AG04450 (cell line): ENCODE measurements around the gene SLC39A8. TPM values are rescaled to one million over a fixed set of nuclear protein-coding genes. Genes with fewer than 3 reads are reported as not detected.

ENCODE experiments used
- CTCF ChIA-PET: fragments of 300-600, 350-600 bp; formaldehyde crosslinking; extraction: SDS; loops from one replicate; lab custom pipeline; 2022; ENCODE audit warnings: antibody characterized with exemption, inconsistent platforms; lab: Charles Lee
- POLR2A ChIA-PET: fragments of 350-600 bp; formaldehyde crosslinking; extraction: SDS; loops from one replicate; lab custom pipeline; 2021; ENCODE audit warnings: antibody characterized with exemption, inconsistent platforms; lab: Yijun Ruan, JAX
- DNase-seq: peaks from one replicate; pipeline ENCODE4 v3.0.0-alpha.2; 2011; ENCODE audit warnings: low read depth, low spot score
- H3K27ac ChIP-seq: one replicate; pipeline ENCODE4 v1.5.1; 2012; ENCODE audit warnings: low read depth, low read length, control low read depth
- H3K27me3 ChIP-seq: one replicate; pipeline ENCODE4 v1.6.0; 2012; ENCODE audit warnings: low read length; ENCODE audit not compliant: control insufficient read depth, insufficient read depth
- H3K4me3 ChIP-seq: 2 replicates; pipeline ENCODE4 v1.5.1; 2011; ENCODE audit warnings: mild to moderate bottlenecking, low read depth, low read length, control low read depth
- H3K9me3 ChIP-seq: 2 replicates; pipeline ENCODE4 v1.5.1; 2012; ENCODE audit warnings: low read length; ENCODE audit not compliant: control insufficient read depth, insufficient read depth
- polyA minus RNA-seq: library from RNA; depleted of rRNA, polyadenylated mRNA; stranded (reverse); fragments of >200 nt; gene quantifications from 2 replicates; pipeline ENCODE4 v1.2.3, GENCODE V29; 2011; rRNA and poly(A)+ RNA removed
- polyA plus RNA-seq: library from polyadenylated mRNA; depleted of rRNA; stranded (reverse); fragments of >200 nt; gene quantifications from 2 replicates; pipeline ENCODE4 v1.2.3, GENCODE V29; 2011; rRNA removed
- TF ChIP-seq, protein P1 (sequence below): IDR thresholded peaks from 2 replicates; pipeline ENCODE4 v1.5.1; 2011; ENCODE audit warnings: low read depth, low read length, control low read depth, inconsistent platforms

Gene SLC39A8
- polyA plus RNA-seq: 0.05 and 0.11 TPM in 2 replicates
- polyA minus RNA-seq: 0.05 and 0.17 TPM in 2 replicates

DNA sequence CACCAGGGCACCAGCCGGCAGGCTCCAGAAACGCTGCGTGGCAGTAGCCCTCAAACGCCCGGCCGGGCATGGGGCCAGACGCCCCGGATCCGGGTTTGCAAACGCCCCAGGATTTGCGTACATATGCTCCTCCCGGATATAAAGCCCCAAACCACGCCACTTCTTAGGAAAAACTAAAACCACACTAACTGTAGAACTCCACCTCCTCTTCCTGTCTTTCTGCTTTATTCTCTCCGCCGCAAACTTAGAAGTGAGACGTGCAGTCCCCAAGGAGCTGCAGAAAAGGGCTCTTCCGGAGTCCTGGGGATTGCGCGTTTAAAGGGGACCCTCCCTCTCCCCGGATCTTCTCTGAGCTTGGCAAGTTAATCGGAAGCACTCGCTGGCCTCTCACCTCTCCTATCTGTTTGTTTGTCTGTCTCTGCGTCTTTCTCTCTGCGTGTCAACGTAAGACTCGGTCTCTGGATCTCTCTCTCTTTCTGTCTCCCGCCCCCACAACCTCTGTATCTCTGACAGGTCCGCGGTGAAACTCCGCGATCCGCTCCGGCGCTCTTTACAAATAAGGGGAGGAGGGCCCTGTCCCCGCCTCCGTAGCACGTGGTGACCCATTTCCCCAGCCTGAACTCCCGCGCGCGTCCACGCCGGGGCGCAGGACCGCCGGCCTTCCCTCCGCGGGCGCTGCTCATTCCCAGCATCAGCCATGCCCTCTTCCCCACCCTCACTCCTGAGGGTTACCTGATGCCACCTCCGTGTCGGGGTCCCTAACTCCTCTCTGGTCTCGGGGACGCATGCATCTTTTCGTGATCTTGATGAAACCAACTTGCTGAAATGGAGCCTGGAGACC, at the start of gene SLC39A8:
TSS of gene SLC39A8 (minus strand) at position 529 of the 841 bp plus-strand sequence. CDS start 820 bp downstream, outside the sequence.
- peaks cover 34% of the 10 kb centered on the region for H3K27me3 ChIP-seq
- H3K27ac ChIP-seq: no peak within 1 kb of the TSS
- TF ChIP-seq, protein P1, sequence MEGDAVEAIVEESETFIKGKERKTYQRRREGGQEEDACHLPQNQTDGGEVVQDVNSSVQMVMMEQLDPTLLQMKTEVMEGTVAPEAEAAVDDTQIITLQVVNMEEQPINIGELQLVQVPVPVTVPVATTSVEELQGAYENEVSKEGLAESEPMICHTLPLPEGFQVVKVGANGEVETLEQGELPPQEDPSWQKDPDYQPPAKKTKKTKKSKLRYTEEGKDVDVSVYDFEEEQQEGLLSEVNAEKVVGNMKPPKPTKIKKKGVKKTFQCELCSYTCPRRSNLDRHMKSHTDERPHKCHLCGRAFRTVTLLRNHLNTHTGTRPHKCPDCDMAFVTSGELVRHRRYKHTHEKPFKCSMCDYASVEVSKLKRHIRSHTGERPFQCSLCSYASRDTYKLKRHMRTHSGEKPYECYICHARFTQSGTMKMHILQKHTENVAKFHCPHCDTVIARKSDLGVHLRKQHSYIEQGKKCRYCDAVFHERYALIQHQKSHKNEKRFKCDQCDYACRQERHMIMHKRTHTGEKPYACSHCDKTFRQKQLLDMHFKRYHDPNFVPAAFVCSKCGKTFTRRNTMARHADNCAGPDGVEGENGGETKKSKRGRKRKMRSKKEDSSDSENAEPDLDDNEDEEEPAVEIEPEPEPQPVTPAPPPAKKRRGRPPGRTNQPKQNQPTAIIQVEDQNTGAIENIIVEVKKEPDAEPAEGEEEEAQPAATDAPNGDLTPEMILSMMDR: peak; percentile 68
- no peaks in the 10 kb centered on the region; the same call in 1 of the 2 replicates for H3K9me3 ChIP-seq
- CTCF ChIA-PET: interaction anchor here (1.0 to 1.1 kb wide), 2 partner anchors 85 to 751 kb away, joined by 3 to 5 read pairs; no protein-coding TSS in a partner anchor
- DNase-seq: peak; percentile 10
- H3K4me3 ChIP-seq: peak within 1 kb of the TSS; percentile 62
- POLR2A ChIA-PET: interaction anchor here (0.6 kb wide), 1 partner anchor 86 kb away, joined by 6 read pairs; no protein-coding TSS in a partner anchor

DNA sequence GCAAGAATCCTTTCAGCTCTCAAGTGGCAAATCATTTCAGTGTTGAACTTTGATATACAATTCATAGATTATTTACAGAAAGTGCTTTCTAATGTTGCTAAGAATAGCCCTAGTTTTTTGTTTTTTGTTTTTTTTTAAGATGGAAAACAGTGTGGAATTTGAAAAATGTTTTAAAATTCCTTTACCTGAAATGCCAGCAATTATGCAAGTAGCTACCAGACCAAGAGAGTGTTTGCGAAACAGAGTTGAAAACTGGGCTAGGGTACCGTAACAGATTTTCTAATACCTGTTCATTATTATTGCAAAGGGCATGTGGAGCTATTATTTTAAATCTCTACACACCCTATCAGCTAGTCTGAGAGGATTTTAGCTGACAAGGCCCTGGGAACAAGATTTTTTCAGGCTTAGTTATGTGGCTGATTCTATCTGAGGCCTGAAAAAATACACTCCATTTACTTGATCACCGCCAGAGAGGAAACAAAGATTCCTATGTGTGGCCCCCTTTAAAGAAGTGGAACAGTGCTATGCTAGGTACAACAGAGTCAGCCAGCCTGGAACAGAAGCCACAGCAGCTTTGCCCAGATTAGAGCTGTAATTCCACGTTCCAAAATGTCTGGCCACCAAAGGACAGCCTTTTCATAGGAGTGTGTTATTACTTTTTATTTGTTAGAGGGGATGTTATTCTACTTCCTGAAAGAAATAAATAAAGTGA, 46.9 kb upstream of the SLC39A8 start:
- ChIA-PET CTCF (no interaction called here), POLR2A (no interaction called here)
- H3K4me3 ChIP-seq: no peak overlapping the region
- TF ChIP-seq, protein P1: no peak
- H3K9me3 ChIP-seq: no peaks in the 10 kb centered on the region
- H3K27me3 ChIP-seq: peaks cover 3% of the 10 kb centered on the region
- DNase-seq: no peak
- H3K27ac ChIP-seq: no peak overlapping the region

DNA sequence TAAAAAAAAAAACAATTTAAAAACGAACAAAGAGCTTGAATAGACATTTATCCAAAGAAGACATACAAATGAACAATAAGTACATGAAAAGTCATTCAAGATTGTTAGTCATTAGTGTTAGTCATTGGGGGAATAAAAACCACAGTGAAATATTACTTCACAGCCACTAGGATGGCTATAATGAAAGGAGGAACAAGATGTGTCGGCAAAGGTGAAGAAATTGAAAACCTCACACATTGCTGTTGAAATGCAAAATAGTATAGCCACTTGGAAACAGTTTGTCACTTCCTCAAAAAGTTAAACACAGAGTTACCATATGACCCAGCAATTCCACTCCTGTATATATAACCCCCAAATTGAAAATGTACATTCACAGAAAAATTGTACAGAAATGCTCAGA, 45.2 kb upstream of the SLC39A8 start:
- Histone ChIP-seq H3K4me3 (no peak overlapping the region), H3K27ac (no peak overlapping the region), H3K9me3 (no peaks in the 10 kb centered on the region), H3K27me3 (peaks cover 3% of the 10 kb centered on the region)
- ChIA-PET CTCF (interaction anchor here (0.6 kb wide), 1 partner anchor 662 kb away, joined by 3 read pairs; no protein-coding TSS in a partner anchor), POLR2A (no interaction called here)
- DNase-seq: no peak
- TF ChIP-seq, protein P1: no peak

DNA sequence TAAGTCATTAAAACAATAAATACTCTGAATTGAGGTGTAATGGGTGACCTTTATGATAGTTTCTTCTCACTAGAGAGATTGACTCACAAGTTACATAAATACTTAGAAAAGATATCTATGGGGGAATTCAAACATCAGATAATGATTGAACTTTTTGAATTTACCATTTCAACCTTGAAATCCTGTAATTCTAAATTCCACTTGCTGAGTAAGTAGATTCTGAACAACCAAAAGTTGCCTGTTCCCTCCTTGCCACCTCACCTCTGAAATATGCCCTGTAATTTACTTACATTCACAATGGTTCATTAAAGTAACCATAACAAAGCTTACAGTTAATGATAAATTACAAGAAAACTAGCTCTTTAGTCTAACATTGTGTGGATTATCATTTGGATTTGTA, 43.3 kb upstream of the SLC39A8 start:
- Histone ChIP-seq H3K27me3 (peaks cover 3% of the 10 kb centered on the region), H3K9me3 (no peaks in the 10 kb centered on the region), H3K27ac (no peak overlapping the region), H3K4me3 (no peak overlapping the region)
- POLR2A ChIA-PET: no interaction called here
- TF ChIP-seq, protein P1: no peak
- no peak for DNase-seq
- CTCF ChIA-PET: no interaction called here
